ENCODE results near the gene SLC22A16.
"Not testable (repeated sequence)": the region's sequence is repeated elsewhere in the genome, so short reads cannot be mapped to it uniquely, and the experiment has no call there.

- TF ChIP-seq CTCF (IDR thresholded peaks at IDR 0.05; ENCODE audit: low read length); EZH2 (optimal IDR thresholded peaks at IDR 0.05; ENCODE audit: low read depth, low read length): not testable (repeated sequence)
Observed at GRCh38 chr6:110512549-110512948, 36.1 kb upstream of the SLC22A16 start.
